ENCODE results near the gene GPC3. TPM values are rescaled to one million over a fixed set of nuclear protein-coding genes. Genes with fewer than 3 reads are reported as not detected.

GPC3 gene
- total and polyA plus RNA-seq, 2 experiments from 2014 or later, result 36.8 to 60.1 TPM

DNA sequence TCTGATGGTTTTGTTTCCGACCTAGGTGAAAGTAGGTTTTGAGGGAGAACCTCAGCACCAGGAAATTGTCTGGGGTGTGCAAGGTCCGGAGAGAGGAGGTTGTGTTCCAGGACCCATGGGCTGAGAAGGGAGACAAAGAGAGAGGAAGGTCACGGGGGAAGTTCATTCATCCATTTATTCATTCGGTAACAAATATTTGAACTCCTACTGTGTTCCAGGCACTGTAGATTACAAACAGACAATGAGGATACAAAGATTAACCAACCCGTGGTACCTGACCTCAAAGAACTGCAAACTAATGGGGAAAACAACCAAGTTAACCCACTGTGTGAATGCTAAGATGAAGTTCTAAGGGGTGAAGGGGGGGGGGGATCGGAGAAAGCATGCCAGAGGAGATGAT lies 1.8 kb upstream of the GPC3 start:
- H3K4me1 Mint-ChIP-seq, result peaks cover 34% of the 10 kb centered on the region
- no peak overlapping the region for H3K4me3 Mint-ChIP-seq
- H3K36me3 ChIP-seq (ENCODE audit: insufficient read depth), result no peaks in the 10 kb centered on the region
- no peaks in the 10 kb centered on the region for H3K9me2 ChIP-seq (ENCODE audit: insufficient read depth)
- DNase-seq (ENCODE audit: low spot score), result no peak
- H2AFZ ChIP-seq, result no peak overlapping the region
- no peak overlapping the region for H3K27ac ChIP-seq (ENCODE audit: low read depth)
- H3F3A ChIP-seq (replicated peaks; ENCODE audit: low read depth), result no peaks in the 10 kb centered on the region
- no peaks in the 10 kb centered on the region; the same call in 2 of the 3 replicates for H3K36me3 Mint-ChIP-seq (ENCODE audit: low read depth)
- TF ChIP-seq ETS1 (IDR thresholded peaks at IDR 0.05) (no peak), REST (IDR thresholded peaks at IDR 0.05; ENCODE audit: unreplicated experiment) (no peak), ZNF114 (CRISPR knock-in tag; IDR thresholded peaks at IDR 0.05) (no peak), EZH2 (IDR thresholded peaks at IDR 0.05; ENCODE audit: low read depth, unreplicated experiment) (no peak), EZH2phosphoT487 (IDR thresholded peaks at IDR 0.05; ENCODE audit: unreplicated experiment) (no peak), CREB1 (CRISPR knock-in tag; IDR thresholded peaks at IDR 0.05; ENCODE audit: low read depth) (no peak), POLR2AphosphoS5 (IDR thresholded peaks at IDR 0.05; ENCODE audit: low read depth) (no peak), JUNB (IDR thresholded peaks at IDR 0.05; ENCODE audit: unreplicated experiment) (no peak), STAT1 (IDR thresholded peaks at IDR 0.05; ENCODE audit: unreplicated experiment) (no peak), NANOG (IDR thresholded peaks at IDR 0.05; ENCODE audit: borderline replicate concordance) (no peak), ZNF331 (CRISPR knock-in tag; IDR thresholded peaks at IDR 0.05; ENCODE audit: low read depth) (no peak)
- TF ChIP-seq, protein P1, sequence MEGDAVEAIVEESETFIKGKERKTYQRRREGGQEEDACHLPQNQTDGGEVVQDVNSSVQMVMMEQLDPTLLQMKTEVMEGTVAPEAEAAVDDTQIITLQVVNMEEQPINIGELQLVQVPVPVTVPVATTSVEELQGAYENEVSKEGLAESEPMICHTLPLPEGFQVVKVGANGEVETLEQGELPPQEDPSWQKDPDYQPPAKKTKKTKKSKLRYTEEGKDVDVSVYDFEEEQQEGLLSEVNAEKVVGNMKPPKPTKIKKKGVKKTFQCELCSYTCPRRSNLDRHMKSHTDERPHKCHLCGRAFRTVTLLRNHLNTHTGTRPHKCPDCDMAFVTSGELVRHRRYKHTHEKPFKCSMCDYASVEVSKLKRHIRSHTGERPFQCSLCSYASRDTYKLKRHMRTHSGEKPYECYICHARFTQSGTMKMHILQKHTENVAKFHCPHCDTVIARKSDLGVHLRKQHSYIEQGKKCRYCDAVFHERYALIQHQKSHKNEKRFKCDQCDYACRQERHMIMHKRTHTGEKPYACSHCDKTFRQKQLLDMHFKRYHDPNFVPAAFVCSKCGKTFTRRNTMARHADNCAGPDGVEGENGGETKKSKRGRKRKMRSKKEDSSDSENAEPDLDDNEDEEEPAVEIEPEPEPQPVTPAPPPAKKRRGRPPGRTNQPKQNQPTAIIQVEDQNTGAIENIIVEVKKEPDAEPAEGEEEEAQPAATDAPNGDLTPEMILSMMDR (conservative IDR thresholded peaks at IDR 0.05; ENCODE audit: low read depth in 2 of 2), result no peak
- TF ChIP-seq, protein P2, sequence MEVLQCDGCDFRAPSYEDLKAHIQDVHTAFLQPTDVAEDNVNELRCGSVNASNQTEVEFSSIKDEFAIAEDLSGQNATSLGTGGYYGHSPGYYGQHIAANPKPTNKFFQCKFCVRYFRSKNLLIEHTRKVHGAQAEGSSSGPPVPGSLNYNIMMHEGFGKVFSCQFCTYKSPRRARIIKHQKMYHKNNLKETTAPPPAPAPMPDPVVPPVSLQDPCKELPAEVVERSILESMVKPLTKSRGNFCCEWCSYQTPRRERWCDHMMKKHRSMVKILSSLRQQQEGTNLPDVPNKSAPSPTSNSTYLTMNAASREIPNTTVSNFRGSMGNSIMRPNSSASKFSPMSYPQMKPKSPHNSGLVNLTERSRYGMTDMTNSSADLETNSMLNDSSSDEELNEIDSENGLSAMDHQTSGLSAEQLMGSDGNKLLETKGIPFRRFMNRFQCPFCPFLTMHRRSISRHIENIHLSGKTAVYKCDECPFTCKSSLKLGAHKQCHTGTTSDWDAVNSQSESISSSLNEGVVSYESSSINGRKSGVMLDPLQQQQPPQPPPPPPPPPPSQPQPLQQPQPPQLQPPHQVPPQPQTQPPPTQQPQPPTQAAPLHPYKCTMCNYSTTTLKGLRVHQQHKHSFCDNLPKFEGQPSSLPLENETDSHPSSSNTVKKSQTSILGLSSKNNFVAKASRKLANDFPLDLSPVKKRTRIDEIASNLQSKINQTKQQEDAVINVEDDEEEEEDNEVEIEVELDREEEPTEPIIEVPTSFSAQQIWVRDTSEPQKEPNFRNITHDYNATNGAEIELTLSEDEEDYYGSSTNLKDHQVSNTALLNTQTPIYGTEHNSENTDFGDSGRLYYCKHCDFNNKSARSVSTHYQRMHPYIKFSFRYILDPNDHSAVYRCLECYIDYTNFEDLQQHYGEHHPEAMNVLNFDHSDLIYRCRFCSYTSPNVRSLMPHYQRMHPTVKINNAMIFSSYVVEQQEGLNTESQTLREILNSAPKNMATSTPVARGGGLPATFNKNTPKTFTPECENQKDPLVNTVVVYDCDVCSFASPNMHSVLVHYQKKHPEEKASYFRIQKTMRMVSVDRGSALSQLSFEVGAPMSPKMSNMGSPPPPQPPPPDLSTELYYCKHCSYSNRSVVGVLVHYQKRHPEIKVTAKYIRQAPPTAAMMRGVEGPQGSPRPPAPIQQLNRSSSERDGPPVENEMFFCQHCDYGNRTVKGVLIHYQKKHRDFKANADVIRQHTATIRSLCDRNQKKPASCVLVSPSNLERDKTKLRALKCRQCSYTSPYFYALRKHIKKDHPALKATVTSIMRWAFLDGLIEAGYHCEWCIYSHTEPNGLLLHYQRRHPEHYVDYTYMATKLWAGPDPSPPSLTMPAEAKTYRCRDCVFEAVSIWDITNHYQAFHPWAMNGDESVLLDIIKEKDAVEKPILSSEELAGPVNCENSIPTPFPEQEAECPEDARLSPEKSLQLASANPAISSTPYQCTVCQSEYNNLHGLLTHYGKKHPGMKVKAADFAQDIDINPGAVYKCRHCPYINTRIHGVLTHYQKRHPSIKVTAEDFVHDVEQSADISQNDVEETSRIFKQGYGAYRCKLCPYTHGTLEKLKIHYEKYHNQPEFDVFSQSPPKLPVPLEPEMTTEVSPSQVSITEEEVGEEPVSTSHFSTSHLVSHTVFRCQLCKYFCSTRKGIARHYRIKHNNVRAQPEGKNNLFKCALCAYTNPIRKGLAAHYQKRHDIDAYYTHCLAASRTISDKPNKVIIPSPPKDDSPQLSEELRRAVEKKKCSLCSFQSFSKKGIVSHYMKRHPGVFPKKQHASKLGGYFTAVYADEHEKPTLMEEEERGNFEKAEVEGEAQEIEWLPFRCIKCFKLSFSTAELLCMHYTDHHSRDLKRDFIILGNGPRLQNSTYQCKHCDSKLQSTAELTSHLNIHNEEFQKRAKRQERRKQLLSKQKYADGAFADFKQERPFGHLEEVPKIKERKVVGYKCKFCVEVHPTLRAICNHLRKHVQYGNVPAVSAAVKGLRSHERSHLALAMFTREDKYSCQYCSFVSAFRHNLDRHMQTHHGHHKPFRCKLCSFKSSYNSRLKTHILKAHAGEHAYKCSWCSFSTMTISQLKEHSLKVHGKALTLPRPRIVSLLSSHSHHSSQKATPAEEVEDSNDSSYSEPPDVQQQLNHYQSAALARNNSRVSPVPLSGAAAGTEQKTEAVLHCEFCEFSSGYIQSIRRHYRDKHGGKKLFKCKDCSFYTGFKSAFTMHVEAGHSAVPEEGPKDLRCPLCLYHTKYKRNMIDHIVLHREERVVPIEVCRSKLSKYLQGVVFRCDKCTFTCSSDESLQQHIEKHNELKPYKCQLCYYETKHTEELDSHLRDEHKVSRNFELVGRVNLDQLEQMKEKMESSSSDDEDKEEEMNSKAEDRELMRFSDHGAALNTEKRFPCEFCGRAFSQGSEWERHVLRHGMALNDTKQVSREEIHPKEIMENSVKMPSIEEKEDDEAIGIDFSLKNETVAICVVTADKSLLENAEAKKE (CRISPR knock-in tag; IDR thresholded peaks at IDR 0.05), result no peak
- H3K27me3 ChIP-seq (ENCODE audit: insufficient read depth), result peaks cover 12% of the 10 kb centered on the region
- ATAC-seq, result no peak
- H4K20me1 ChIP-seq (replicated peaks; ENCODE audit: insufficient read depth), result no peaks in the 10 kb centered on the region
- no peaks in the 10 kb centered on the region for H3K79me2 ChIP-seq (replicated peaks; ENCODE audit: insufficient read depth)
- no peaks in the 10 kb centered on the region for H3K9me3 Mint-ChIP-seq
- H3K4me1 ChIP-seq (ENCODE audit: insufficient read depth), result peaks cover 24% of the 10 kb centered on the region
- H3K4me3 ChIP-seq, result no peak overlapping the region
- H3K4me2 ChIP-seq, result no peak overlapping the region
- H3K27me3 Mint-ChIP-seq (ENCODE audit: insufficient read depth, low read depth, poor library complexity), result peaks cover 14% of the 10 kb centered on the region
- H3K27ac Mint-ChIP-seq, result no peak overlapping the region

Data from GM23338 (cell line).